ENCODE results near the gene ZNF536. TPM values are rescaled to one million over a fixed set of nuclear protein-coding genes. Genes with fewer than 3 reads are reported as not detected.

The ZNF536 gene
- total and polyA plus RNA-seq, 10 of the 15 experiments (the other 5 are each of a cell fraction or from before 2014, with no cell fraction given): not detected

- TF ChIP-seq REST (IDR thresholded peaks at IDR 0.05; ENCODE audit: low read depth, low read length) (no peak), PML (IDR thresholded peaks at IDR 0.05; ENCODE audit: low read length) (no peak)
These were observed 5.9 kb upstream of the ZNF536 start (continued) for GRCh38 chr19:30366282-30366681.

DNA sequence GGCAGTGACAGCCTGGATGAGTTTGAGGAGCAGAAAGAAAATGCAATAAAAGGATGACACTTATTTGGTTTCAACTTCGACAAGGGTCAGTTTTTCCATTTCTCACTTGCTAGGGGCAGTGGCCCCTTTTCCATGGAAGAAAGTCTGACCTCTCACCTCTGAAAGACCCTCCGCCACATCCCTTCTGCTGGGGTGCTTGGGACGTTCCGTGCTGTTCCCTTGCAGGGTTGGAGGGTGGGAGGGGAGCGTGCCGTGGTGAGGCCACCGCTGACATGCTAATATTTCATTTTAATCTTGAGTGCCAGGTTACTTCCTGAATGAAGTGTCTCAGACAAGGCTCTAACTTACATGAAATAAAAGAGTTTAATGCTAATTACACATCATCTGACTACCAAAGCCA lies 5.2 kb upstream of the ZNF536 start:
- Histone ChIP-seq H3K9me3 (replicated peaks; ENCODE audit: control insufficient read depth, insufficient read depth, low read length) (no peaks in the 10 kb centered on the region), H3K9ac (ENCODE audit: control insufficient read depth, insufficient read depth, low read length) (no peak overlapping the region), H2AFZ (ENCODE audit: control insufficient read depth, low read depth, low read length) (no peak overlapping the region), H3K4me2 (ENCODE audit: control insufficient read depth, insufficient read depth) (no peak overlapping the region), H4K20me1 (ENCODE audit: control insufficient read depth, insufficient read depth) (no peaks in the 10 kb centered on the region), H3K27ac (ENCODE audit: control insufficient read depth, insufficient read depth) (no peak overlapping the region), H3K4me3 (no peak overlapping the region), H3K4me1 (ENCODE audit: control insufficient read depth, insufficient read depth, low read length) (no peaks in the 10 kb centered on the region), H3K27me3 (replicated peaks in 1 of 2; ENCODE audit: control insufficient read depth in 2 of 2, insufficient read depth in 2 of 2, low read length in 1 of 2) (no peaks in the 10 kb centered on the region), H3K79me2 (ENCODE audit: control insufficient read depth, insufficient read depth, low read length) (no peaks in the 10 kb centered on the region), H3K36me3 (ENCODE audit: control insufficient read depth in 2 of 2, insufficient read depth in 2 of 2, low read length in 1 of 2) (no peaks in the 10 kb centered on the region)
- RAD21 ChIA-PET (ENCODE audit: unreplicated experiment): no interaction called here
- POLR2A ChIA-PET: no interaction called here
- ATAC-seq (no peak), FAIRE-seq (no peak), DNase-seq (ENCODE audit: low read depth, low spot score) (no peak)
- in situ Hi-C loops (cut with MboI) (no loop called here), intact Hi-C loops (cut with micrococcal nuclease; ENCODE audit: unreplicated experiment) (no loop called here)
- SMC1A ChIA-PET (ENCODE audit: uncharacterized antibody, unreplicated experiment): no interaction called here
- WGBS (ENCODE audit: insufficient coverage, insufficient replicate concordance, low lambda C conversion rate, missing lambda C conversion rate): 2% methylated on average over 7 of the region's 7 CpGs
- CTCF ChIA-PET: no interaction called here
- no TSS peak for BruUV-seq (replicated peaks)
- TF ChIP-seq ZBTB40 (IDR thresholded peaks at IDR 0.05; ENCODE audit: borderline replicate concordance) (no peak), EP300 (IDR thresholded peaks at IDR 0.05; ENCODE audit: borderline replicate concordance in 1 of 2, control insufficient read depth in 1 of 2, low read depth in 2 of 2, low read length in 2 of 2) (no peak), GABPA (IDR thresholded peaks at IDR 0.05; ENCODE audit: low read depth) (no peak), ELK1 (IDR thresholded peaks at IDR 0.05; ENCODE audit: low read depth, low read length) (no peak), ESRRA (IDR thresholded peaks at IDR 0.05; ENCODE audit: low read length) (no peak), RELB (IDR thresholded peaks at IDR 0.05; ENCODE audit: low read depth) (no peak), IRF5 (IDR thresholded peaks at IDR 0.05; ENCODE audit: borderline replicate concordance) (no peak)
